Activated CD8-positive, alpha-beta memory T cell treated with anti-CD3 and anti-CD28 coated beads for 36 hours (primary cell): ENCODE measurements around the gene MORN5. TPM values are rescaled to one million over a fixed set of nuclear protein-coding genes. Genes with fewer than 3 reads are reported as not detected.

Experiments
- CTCF ChIA-PET: fragments of 350-600 bp; sonication (Branson Sonifier 250); formaldehyde crosslinking; loops from one replicate; lab custom pipeline; 2021; ENCODE audit warnings: antibody characterized with exemption; lab: Charles Lee
- POLR2A ChIA-PET: fragments of 350-600 bp; sonication (Branson Sonifier 250); formaldehyde crosslinking; loops from one replicate; lab custom pipeline; 2021; ENCODE audit warnings: antibody characterized with exemption; lab: Charles Lee
- total RNA-seq, 2 experiments: library from RNA; stranded (reverse); gene quantifications; one replicate each; pipeline ENCODE4 v1.2.3, GENCODE V29; 2021

The MORN5 gene
- total RNA-seq, 2 experiments from 2014 or later: not detected

- POLR2A ChIA-PET: no interaction called here
- CTCF ChIA-PET: interaction anchor here (0.6 to 2.0 kb wide), 3 partner anchors 9 to 17 kb away, joined by 4 to 8 read pairs (median 5); no protein-coding TSS in a partner anchor
Measured at GRCh38 chr9:122133984-122134535, 25.6 kb upstream of the MORN5 start.

DNA sequence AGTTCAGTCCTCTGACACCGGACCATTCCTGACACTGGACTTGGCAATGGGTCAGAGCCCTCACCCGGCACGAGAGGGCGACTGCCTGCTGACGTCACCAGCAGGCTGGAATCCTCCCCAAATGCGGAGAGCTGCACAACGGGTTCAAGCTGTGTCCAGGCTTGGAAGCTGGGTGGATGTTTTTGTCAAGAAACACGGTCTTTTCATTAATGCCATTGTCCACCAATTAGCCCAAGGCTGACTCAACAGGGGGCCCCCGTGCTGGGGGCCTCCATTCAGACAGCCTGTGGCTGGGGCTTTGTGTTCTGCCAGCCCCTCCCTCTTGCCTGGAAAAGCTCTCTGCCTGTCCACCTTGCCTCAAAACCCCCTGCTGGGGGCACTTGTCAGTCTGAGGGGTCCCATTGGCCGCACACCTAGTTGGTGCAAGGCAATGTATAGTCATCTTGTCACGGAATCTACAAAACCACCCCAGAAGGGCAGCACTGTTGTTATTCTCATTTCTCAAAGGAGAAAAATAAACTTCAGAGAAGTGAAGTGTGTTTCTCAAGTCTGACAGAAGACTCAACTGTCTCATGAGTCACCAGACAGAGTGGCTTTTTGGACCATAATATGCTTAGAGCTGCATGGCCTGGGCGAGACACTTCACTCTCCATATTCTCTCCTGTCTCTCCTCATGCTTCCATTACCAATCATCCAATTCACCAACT is 24.7 kb upstream of the MORN5 start:
- CTCF ChIA-PET: interaction anchor here (2.0 to 3.5 kb wide), 2 partner anchors 9 to 12 kb away, joined by 8 to 12 read pairs; no protein-coding TSS in a partner anchor
- POLR2A ChIA-PET: no interaction called here

- ChIA-PET CTCF (interaction anchor here (3.5 kb wide), 1 partner anchor 9 kb away, joined by 12 read pairs; no protein-coding TSS in a partner anchor), POLR2A (no interaction called here)
Measured at GRCh38 chr9:122135529-122135859, 24.2 kb upstream of the MORN5 start.

DNA sequence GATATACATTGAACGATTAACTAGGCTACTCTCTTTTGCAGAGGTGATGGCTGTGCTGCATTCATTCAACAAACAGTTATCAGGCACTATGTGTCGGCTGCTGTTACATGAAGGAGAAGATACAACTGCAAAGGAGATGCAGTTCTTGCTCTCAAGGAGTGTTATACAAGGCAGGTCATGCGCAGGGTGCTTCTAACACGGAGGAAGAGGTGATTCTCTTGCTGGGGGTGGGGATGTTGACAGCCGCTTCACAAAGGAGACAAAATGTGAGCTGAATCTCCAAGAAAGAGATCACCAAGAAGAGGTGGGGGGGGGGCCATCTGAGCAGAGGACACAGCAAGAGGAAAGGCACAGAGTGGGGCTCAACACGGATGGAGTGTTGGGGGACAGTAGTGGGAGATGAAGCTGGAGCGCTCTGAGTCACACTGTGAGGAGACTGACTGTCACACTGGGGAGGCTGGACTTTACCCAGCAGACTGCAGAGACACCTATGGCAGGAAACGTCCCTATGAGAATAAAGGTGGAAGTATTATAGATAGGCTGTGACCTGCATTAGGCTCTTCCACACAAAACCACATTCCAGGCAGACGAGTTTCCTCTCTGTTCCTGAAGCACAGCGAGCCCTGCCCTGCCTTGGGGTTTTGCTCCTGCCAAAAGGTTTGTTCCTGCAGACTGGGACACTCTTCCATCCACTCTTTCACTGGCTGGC is 21.0 kb upstream of the MORN5 start:
- CTCF ChIA-PET: no interaction called here
- POLR2A ChIA-PET: no interaction called here

GRCh38 chr9:122140368-122141193 is 19.1 kb upstream of the MORN5 start:
- ChIA-PET CTCF (no interaction called here), POLR2A (no interaction called here)

- ChIA-PET POLR2A (no interaction called here), CTCF (no interaction called here)
Measured at GRCh38 chr9:122141671-122142070, 18.0 kb upstream of the MORN5 start.

GRCh38 chr9:122143296-122143695 is 16.4 kb upstream of the MORN5 start:
- ChIA-PET CTCF (interaction anchor here (1.8 kb wide), 1 partner anchor 14 kb away, joined by 6 read pairs; no protein-coding TSS in a partner anchor), POLR2A (no interaction called here)

- POLR2A ChIA-PET: no interaction called here
Measured at GRCh38 chr9:122143876-122144405, 15.8 kb upstream of the MORN5 start.

GRCh38 chr9:122144836-122145591 is 14.7 kb upstream of the MORN5 start:
- ChIA-PET CTCF (interaction anchor here (0.6 to 1.8 kb wide), 4 partner anchors 13 to 717 kb away, joined by 3 to 6 read pairs (median 3); no protein-coding TSS in a partner anchor), POLR2A (no interaction called here)

More at GRCh38 chr9:122143876-122144405, 15.8 kb upstream of the MORN5 start:
- CTCF ChIA-PET: interaction anchor here (1.8 kb wide), 1 partner anchor 14 kb away, joined by 6 read pairs; no protein-coding TSS in a partner anchor

GRCh38 chr9:122145592-122145863 is 14.2 kb upstream of the MORN5 start:
- CTCF ChIA-PET: interaction anchor here (0.7 to 1.5 kb wide), 3 partner anchors 17 to 46 kb away, joined by 3 read pairs; no protein-coding TSS in a partner anchor
- POLR2A ChIA-PET: no interaction called here

DNA sequence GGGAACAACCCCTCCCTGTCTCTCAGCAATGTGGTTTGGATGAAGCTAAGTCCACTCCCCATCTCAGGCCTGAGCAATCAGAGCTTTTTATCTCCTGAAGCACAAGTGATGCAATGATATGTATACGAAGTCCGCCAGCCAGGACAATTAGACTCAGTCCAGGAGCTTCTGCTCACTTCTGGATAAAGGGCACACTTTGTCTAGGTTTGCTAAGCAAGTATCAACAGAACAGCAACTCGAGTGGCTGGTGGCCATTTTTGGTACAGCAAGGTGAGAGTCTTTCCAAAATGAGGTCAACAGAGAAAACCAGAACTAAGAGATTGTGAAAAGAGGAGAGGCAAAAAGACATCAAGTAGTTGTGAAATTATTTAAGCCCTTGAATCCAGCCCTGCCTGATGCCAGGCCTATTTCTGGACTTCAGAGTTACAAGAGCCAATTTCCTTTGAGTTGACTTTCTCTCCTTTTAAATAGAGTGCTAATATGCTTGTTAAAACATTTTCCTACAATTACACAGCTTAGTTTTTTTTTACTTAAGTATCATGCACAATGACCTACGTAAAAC is 8.4 kb upstream of the MORN5 start:
- ChIA-PET POLR2A (no interaction called here), CTCF (interaction anchor here (0.6 to 0.7 kb wide), 2 partner anchors 112 to 529 kb away, joined by 3 read pairs; no protein-coding TSS in a partner anchor)

DNA sequence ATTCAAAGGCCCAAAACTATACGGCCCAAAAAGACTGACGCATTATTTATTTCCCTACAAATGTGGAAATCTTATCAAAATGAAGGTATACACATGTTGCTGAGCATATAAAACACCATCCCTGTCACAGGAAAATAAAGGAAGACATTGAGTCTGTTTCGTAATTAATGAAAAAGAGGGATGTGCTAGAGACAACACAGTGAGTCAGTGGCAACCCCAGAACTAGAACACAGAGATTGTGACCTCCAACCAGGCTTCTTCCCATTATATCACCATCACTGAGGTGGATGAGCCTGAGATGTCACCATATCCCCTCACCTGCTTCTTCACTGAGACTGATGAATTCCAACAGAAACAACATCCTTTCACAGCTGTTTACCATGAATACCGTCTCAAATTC is 3.9 kb upstream of the MORN5 start:
- ChIA-PET CTCF (no interaction called here), POLR2A (no interaction called here)

GRCh38 chr9:122158202-122158601 is 1.5 kb upstream of the MORN5 start:
- ChIA-PET POLR2A (no interaction called here), CTCF (interaction anchor here (1.3 to 5.0 kb wide), 3 partner anchors 14 to 35 kb away, joined by 3 to 17 read pairs (median 6); no protein-coding TSS in a partner anchor)

- ChIA-PET CTCF (interaction anchor here (0.7 to 5.0 kb wide), 3 partner anchors 13 to 37 kb away, joined by 3 to 17 read pairs (median 4); no protein-coding TSS in a partner anchor), POLR2A (no interaction called here)
Measured at GRCh38 chr9:122159925-122160246, 178 bp downstream of the MORN5 start.

DNA sequence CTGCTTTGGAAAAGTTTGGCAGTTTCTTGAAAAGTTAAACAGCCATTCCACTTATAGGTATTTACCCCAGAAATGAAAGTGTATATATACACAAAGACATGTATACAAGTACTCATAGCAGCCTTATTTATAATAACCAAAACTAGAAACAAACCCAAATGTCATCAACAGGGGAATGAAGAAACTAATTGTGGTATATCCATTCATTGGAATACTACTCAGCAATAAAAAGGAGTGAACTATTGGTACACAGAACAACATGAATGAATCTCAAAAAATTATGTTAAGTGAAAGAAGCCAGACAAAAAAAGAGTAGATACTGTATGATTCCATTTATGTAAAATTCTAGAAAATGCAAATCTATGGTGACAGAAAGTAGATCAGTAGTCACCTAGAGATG is 2.7 kb downstream of the MORN5 start:
- ChIA-PET POLR2A (no interaction called here), CTCF (no interaction called here)

DNA sequence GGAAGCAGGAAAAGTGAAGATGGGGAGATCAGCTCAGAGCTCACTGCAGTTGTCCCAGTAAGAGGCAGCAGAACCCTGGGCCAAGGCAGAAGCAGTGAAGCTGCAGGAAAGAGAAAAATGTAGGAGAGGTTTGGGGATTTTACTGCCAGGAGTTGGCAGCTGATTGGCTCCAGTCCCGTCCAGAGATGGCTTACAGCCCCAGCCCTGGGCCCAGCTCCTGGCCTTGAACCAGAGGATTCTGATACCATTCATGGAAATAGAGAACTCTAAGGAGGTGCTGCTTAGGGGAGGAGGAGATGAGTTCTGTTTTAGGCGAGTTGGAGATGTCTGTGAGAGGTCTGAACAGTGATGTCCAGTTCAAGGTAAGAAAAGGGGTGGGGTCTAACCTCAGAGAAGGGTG is 4.6 kb downstream of the MORN5 start:
- CTCF ChIA-PET: interaction anchor here (0.8 kb wide), 1 partner anchor 40 kb away, joined by 3 read pairs; no protein-coding TSS in a partner anchor
- POLR2A ChIA-PET: no interaction called here

GRCh38 chr9:122168356-122168755 is 8.6 kb downstream of the MORN5 start:
- POLR2A ChIA-PET: no interaction called here
- CTCF ChIA-PET: interaction anchor here (0.6 to 1.2 kb wide), 2 partner anchors 21 to 45 kb away, joined by 3 to 5 read pairs; no protein-coding TSS in a partner anchor

DNA sequence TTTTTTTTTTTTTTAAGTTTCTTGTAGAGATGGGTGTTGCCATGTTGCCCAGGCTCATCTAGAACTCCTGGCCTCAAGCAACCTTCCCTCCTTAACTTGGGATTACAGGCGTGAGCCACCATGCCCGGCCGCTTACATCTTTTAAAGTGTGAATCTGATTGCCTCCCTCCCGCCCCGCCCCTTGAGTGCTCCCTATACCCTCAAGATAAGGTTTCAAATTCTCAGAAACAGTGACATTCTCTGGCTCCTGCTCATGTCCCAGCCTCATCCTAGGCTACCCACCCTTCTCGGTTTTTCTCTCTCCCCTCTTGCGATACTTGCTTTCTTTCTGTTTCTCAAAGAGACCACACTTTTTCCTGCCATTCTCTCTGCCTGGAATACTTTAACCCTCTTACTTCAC is 12.4 kb downstream of the MORN5 start:
- ChIA-PET CTCF (interaction anchor here (1.0 kb wide), 1 partner anchor 13 kb away, joined by 3 read pairs; the partner anchor contains the start of genes MORN5 and NDUFA8), POLR2A (no interaction called here)
